Mesendoderm (in vitro differentiated cells): ENCODE results near the gene CRIM1.

Experiments
- DNase-seq: peaks from one replicate; pipeline ENCODE4 v3.0.0; 2013
- H2AK5ac ChIP-seq: 2 replicates; pipeline ENCODE4 v1.6.1; 2013; ENCODE audit warnings: low read length, inconsistent platforms
- H2BK120ac ChIP-seq: 2 replicates; pipeline ENCODE4 v1.6.1; 2013; ENCODE audit warnings: low read depth, mild to moderate bottlenecking, low read length, moderate library complexity, mixed read lengths
- H2BK15ac ChIP-seq: replicated peaks from 2 replicates; pipeline ENCODE4 v1.6.1; 2013; ENCODE audit warnings: low read depth, mild to moderate bottlenecking, moderate library complexity
- H2BK5ac ChIP-seq: 2 replicates; pipeline ENCODE4 v1.6.1; 2013; ENCODE audit warnings: low read length, inconsistent platforms
- H3K18ac ChIP-seq: 2 replicates; pipeline ENCODE4 v1.6.1; 2013; ENCODE audit warnings: mild to moderate bottlenecking, low read length, mixed read lengths
- H3K23ac ChIP-seq: one replicate; pipeline ENCODE4 v1.6.1; 2013; ENCODE audit warnings: low read length
- H3K27ac ChIP-seq: 2 replicates; pipeline ENCODE4 v1.5.1; 2013; ENCODE audit warnings: low read depth, mild to moderate bottlenecking, inconsistent platforms, low read length, moderate library complexity
- H3K27me3 ChIP-seq: 2 replicates; pipeline ENCODE4 v1.6.1; 2013; ENCODE audit warnings: low read length, control low read depth, mild to moderate bottlenecking, inconsistent platforms; ENCODE audit not compliant: insufficient read depth, poor library complexity
- H3K36me3 ChIP-seq: 2 replicates; pipeline ENCODE4 v1.6.1; 2013; ENCODE audit warnings: low read length, inconsistent platforms; ENCODE audit not compliant: control insufficient read depth, insufficient read depth
- H3K4ac ChIP-seq: one replicate; pipeline ENCODE4 v1.6.1; 2013; ENCODE audit warnings: low read depth, mild to moderate bottlenecking, low read length, moderate library complexity
- H3K4me1 ChIP-seq: 2 replicates; pipeline ENCODE4 v1.6.1; 2013; ENCODE audit warnings: low read depth, low read length, inconsistent platforms; ENCODE audit not compliant: control insufficient read depth
- H3K4me2 ChIP-seq: 2 replicates; pipeline ENCODE4 v1.6.1; 2013; ENCODE audit warnings: low read length
- H3K4me3 ChIP-seq: 2 replicates; pipeline ENCODE4 v1.5.1; 2013; ENCODE audit warnings: mild to moderate bottlenecking, low read length
- H3K56ac ChIP-seq: one replicate; pipeline ENCODE4 v1.6.1; 2013; ENCODE audit warnings: low read length
- H3K79me1 ChIP-seq: 2 replicates; pipeline ENCODE4 v1.6.1; 2013; ENCODE audit warnings: low read length, inconsistent platforms
- H3K79me2 ChIP-seq: 2 replicates; pipeline ENCODE4 v1.6.1; 2013; ENCODE audit warnings: mild to moderate bottlenecking, low read length; ENCODE audit not compliant: control insufficient read depth, insufficient read depth
- H3K9ac ChIP-seq: 2 replicates; pipeline ENCODE4 v1.6.1; 2013; ENCODE audit warnings: low read length, inconsistent platforms
- H4K5ac ChIP-seq: one replicate; pipeline ENCODE4 v1.6.1; 2013; ENCODE audit warnings: low read length
- H4K8ac ChIP-seq: one replicate; pipeline ENCODE4 v1.6.1; 2013; ENCODE audit warnings: low read depth, mild to moderate bottlenecking, control low read depth, low read length, moderate library complexity
- WGBS: extraction: QIAGEN DNeasy Blood & Tissue Kit; methylation state at CpG from one replicate; pipeline ENCODE4 v1.1.7; 2013; ENCODE audit warnings: low lambda C conversion rate, missing lambda C conversion rate; ENCODE audit not compliant: insufficient coverage; ENCODE audit errors: extremely low coverage; 5-methylcytosine and 5-hydroxymethylcytosine counted together

CRIM1 gene

GRCh38 chr2:36513661-36514060, 158.1 kb downstream of the CRIM1 start:
- H3K4me1 ChIP-seq: no peaks in the 10 kb centered on the region
- no CpG with 5 or more reads among the region's 2 CpGs for WGBS
- peaks cover 1% of the 10 kb centered on the region for H3K79me2 ChIP-seq
- H3K23ac ChIP-seq: no peak overlapping the region
- H3K18ac ChIP-seq: no peak overlapping the region
- no peak overlapping the region for H3K4me2 ChIP-seq
- H3K4ac ChIP-seq: no peak overlapping the region
- no peaks in the 10 kb centered on the region for H3K27me3 ChIP-seq
- H2BK15ac ChIP-seq: no peak overlapping the region
- no peak overlapping the region for H3K9ac ChIP-seq
- no peak overlapping the region for H2BK5ac ChIP-seq
- H3K4me3 ChIP-seq: no peak overlapping the region
- DNase-seq: no peak
- no peak overlapping the region for H4K8ac ChIP-seq
- no peak overlapping the region for H2AK5ac ChIP-seq
- no peak overlapping the region for H4K5ac ChIP-seq
- no peak overlapping the region for H3K27ac ChIP-seq
- no peak overlapping the region for H3K56ac ChIP-seq
- no peaks in the 10 kb centered on the region for H3K79me1 ChIP-seq
- no peak overlapping the region for H2BK120ac ChIP-seq
- H3K36me3 ChIP-seq: peaks cover 12% of the 10 kb centered on the region

DNA sequence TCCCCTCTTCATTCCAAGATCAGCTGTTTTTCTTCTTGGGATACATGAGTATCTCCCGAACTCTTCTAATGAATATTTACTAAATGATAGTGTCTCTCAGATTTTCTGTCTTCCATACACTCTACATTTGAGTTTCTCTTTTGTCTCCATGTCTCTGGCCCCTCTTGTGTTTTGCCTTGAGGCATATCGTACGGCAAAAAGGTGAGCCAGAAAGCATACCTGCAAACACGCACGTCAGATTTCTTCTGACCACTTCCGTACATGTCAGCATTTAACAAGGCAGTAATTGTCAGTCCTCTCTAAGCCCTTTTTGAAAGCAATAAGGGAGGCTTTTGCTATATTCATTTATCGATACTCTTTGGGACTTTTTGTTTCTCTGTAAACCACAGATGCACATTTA, 160.0 kb downstream of the CRIM1 start:
- no peak overlapping the region for H3K23ac ChIP-seq
- H2BK120ac ChIP-seq: no peak overlapping the region
- H2BK5ac ChIP-seq: no peak overlapping the region
- H3K27ac ChIP-seq: no peak overlapping the region
- H3K4ac ChIP-seq: no peak overlapping the region
- H3K79me1 ChIP-seq: no peaks in the 10 kb centered on the region
- DNase-seq: no peak
- no peak overlapping the region for H4K5ac ChIP-seq
- no peak overlapping the region for H3K9ac ChIP-seq
- H3K56ac ChIP-seq: no peak overlapping the region
- H3K36me3 ChIP-seq: peaks cover 12% of the 10 kb centered on the region
- no peak overlapping the region for H3K4me2 ChIP-seq
- H3K18ac ChIP-seq: no peak overlapping the region
- H4K8ac ChIP-seq: no peak overlapping the region
- H3K27me3 ChIP-seq: no peaks in the 10 kb centered on the region
- H2BK15ac ChIP-seq: no peak overlapping the region
- H2AK5ac ChIP-seq: no peak overlapping the region
- no peaks in the 10 kb centered on the region for H3K4me1 ChIP-seq
- no peak overlapping the region for H3K4me3 ChIP-seq
- no peaks in the 10 kb centered on the region for H3K79me2 ChIP-seq
- WGBS: no CpG with 5 or more reads among the region's 7 CpGs

DNA sequence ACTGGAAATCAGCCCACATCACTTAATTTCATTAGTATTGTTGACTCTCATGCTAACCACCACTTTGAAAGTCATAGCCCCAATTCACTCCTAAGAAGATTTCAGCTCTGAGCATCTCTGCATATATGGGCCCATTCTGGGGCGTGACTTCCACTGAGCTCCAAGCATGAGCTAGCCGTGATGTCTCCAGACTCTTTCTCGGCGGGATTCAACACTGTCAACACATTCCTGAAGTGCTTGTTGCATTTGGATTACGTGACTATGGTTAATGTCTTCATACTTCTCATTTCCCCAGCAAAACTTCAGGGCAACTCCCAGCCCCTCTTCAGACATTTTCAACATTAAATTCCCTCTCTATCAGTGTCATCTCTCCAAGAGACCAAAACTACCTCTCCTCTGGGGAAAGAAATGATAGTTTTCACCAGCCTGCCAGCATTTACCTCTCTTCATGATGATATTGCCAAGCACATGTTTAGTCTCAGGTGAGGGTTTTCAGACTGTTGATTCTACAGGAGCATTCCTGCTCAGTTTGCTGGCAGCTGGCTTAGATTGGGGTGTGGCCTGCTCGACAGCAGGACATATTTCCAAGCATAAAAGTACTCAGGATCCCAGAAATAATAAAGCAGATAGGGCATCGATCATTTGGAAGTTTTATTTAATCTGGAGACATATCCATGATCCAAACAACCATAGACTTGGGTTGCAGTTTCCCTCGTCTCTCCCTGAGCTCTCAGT, 160.7 kb downstream of the CRIM1 start:
- no peak overlapping the region for H3K23ac ChIP-seq
- H4K8ac ChIP-seq: no peak overlapping the region
- no peak overlapping the region for H4K5ac ChIP-seq
- no peak overlapping the region for H3K9ac ChIP-seq
- no peaks in the 10 kb centered on the region for H3K79me2 ChIP-seq
- H3K4me2 ChIP-seq: no peak overlapping the region
- no peak overlapping the region for H3K18ac ChIP-seq
- H3K36me3 ChIP-seq: peaks cover 12% of the 10 kb centered on the region
- no peak overlapping the region for H3K27ac ChIP-seq
- no peak overlapping the region for H2BK15ac ChIP-seq
- no peak overlapping the region for H3K4me3 ChIP-seq
- DNase-seq: no peak
- H3K56ac ChIP-seq: no peak overlapping the region
- H3K4me1 ChIP-seq: no peaks in the 10 kb centered on the region
- no peaks in the 10 kb centered on the region for H3K27me3 ChIP-seq
- no CpG with 5 or more reads among the region's 8 CpGs for WGBS
- H2AK5ac ChIP-seq: no peak overlapping the region
- no peak overlapping the region for H2BK120ac ChIP-seq
- H3K4ac ChIP-seq: no peak overlapping the region
- H2BK5ac ChIP-seq: no peak overlapping the region
- no peaks in the 10 kb centered on the region for H3K79me1 ChIP-seq

GRCh38 chr2:36520431-36520830, 164.9 kb downstream of the CRIM1 start:
- no peaks in the 10 kb centered on the region for H3K4me1 ChIP-seq
- no peak overlapping the region for H2BK15ac ChIP-seq
- no peaks in the 10 kb centered on the region for H3K79me1 ChIP-seq
- H2BK5ac ChIP-seq: no peak overlapping the region
- no peak overlapping the region for H3K56ac ChIP-seq
- no CpG with 5 or more reads among the region's 4 CpGs for WGBS
- no peak overlapping the region for H3K9ac ChIP-seq
- no peaks in the 10 kb centered on the region for H3K79me2 ChIP-seq
- no peak overlapping the region for H4K5ac ChIP-seq
- no peak overlapping the region for H3K18ac ChIP-seq
- H3K23ac ChIP-seq: no peak overlapping the region
- no peak overlapping the region for H3K4ac ChIP-seq
- no peak overlapping the region for H3K4me2 ChIP-seq
- peaks cover 7% of the 10 kb centered on the region for H3K36me3 ChIP-seq
- H3K27ac ChIP-seq: no peak overlapping the region
- H3K27me3 ChIP-seq: no peaks in the 10 kb centered on the region
- H2AK5ac ChIP-seq: no peak overlapping the region
- no peak overlapping the region for H2BK120ac ChIP-seq
- H4K8ac ChIP-seq: no peak overlapping the region
- DNase-seq: no peak
- H3K4me3 ChIP-seq: no peak overlapping the region

DNA sequence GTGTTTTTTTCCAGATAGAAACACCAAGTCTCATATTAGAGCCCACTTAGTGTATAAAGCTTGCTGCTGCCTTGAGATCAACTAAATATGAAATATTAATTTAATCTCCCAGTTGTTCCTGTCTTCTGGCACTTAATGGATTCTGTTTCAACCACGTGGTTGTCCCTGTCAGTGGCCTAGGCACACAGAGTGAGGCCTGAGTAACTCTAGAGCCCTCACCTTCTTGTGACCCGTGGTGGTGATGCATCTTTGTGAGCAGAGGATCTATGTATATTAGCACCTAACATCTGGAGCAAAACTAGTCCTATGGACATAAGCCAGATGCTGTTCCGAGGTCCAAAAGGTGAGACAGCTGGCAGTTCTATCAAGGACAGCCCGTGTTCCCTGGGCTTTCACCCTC, 167.6 kb downstream of the CRIM1 start:
- no CpG with 5 or more reads among the region's 4 CpGs for whole genome bisulfite sequencing
- no peak overlapping the region for H3K27ac ChIP-seq
- H4K8ac ChIP-seq: no peak overlapping the region
- no peak for DNase-seq
- no peak overlapping the region for H2AK5ac ChIP-seq
- no peak overlapping the region for H3K9ac ChIP-seq
- no peak overlapping the region for H4K5ac ChIP-seq
- H2BK5ac ChIP-seq: no peak overlapping the region
- H3K27me3 ChIP-seq: no peaks in the 10 kb centered on the region
- H3K56ac ChIP-seq: no peak overlapping the region
- H2BK15ac ChIP-seq: no peak overlapping the region
- no peak overlapping the region for H2BK120ac ChIP-seq
- H3K4me2 ChIP-seq: no peak overlapping the region
- no peak overlapping the region for H3K23ac ChIP-seq
- no peak overlapping the region for H3K4ac ChIP-seq
- no peaks in the 10 kb centered on the region for H3K79me1 ChIP-seq
- no peak overlapping the region for H3K4me3 ChIP-seq
- peaks cover 3% of the 10 kb centered on the region for H3K36me3 ChIP-seq
- no peaks in the 10 kb centered on the region for H3K79me2 ChIP-seq
- no peaks in the 10 kb centered on the region for H3K4me1 ChIP-seq
- H3K18ac ChIP-seq: no peak overlapping the region

DNA sequence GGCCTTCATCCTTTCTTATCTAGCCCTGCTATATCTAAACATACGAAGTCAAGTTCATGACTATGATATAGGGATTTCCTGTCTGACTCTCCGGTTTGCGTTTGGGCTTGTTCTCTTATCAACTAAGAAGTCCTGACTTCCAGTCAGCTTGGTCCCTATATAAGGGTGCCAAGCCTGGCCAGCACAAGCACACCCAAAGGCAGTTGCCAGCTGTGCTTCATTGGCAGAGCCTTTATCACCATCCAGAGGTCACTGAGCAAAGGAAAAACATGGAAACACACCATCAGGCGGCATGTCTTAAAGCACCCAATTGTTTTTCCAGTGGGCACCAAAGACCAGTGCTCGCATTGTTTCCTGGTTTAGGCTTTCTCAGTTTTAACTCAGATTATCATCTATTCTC, 169.7 kb downstream of the CRIM1 start:
- no peak overlapping the region for H3K56ac ChIP-seq
- H3K27ac ChIP-seq: no peak overlapping the region
- no peak overlapping the region for H3K23ac ChIP-seq
- WGBS: no CpG with 5 or more reads among the region's 5 CpGs
- H2BK5ac ChIP-seq: no peak overlapping the region
- H3K4ac ChIP-seq: no peak overlapping the region
- DNase-seq: no peak
- no peak overlapping the region for H2BK15ac ChIP-seq
- H3K4me1 ChIP-seq: no peaks in the 10 kb centered on the region
- no peaks in the 10 kb centered on the region for H3K79me2 ChIP-seq
- H4K8ac ChIP-seq: no peak overlapping the region
- H3K27me3 ChIP-seq: no peaks in the 10 kb centered on the region
- no peak overlapping the region for H3K4me3 ChIP-seq
- H3K18ac ChIP-seq: no peak overlapping the region
- H2BK120ac ChIP-seq: no peak overlapping the region
- H4K5ac ChIP-seq: no peak overlapping the region
- H3K36me3 ChIP-seq: peaks cover 3% of the 10 kb centered on the region
- H2AK5ac ChIP-seq: no peak overlapping the region
- no peak overlapping the region for H3K9ac ChIP-seq
- no peaks in the 10 kb centered on the region for H3K79me1 ChIP-seq
- H3K4me2 ChIP-seq: no peak overlapping the region
